Liver (tissue), 9 donors: ENCODE data around the gene THSD4. TPM values are rescaled to one million over a fixed set of nuclear protein-coding genes. Genes with fewer than 3 reads are reported as not detected.

Experiments
- DNase-seq: peaks from one replicate; pipeline ENCODE4 v3.0.0-alpha.2; 2017; ENCODE audit warnings: low spot score
- H3K27ac ChIP-seq, 2 donors: one replicate each; pipeline ENCODE4 v1.7.0; 2013; ENCODE audit warnings: inconsistent platforms in 2 of 2, low read length in 2 of 2, control low read depth in 1 of 2, low read depth in 1 of 2, mild to moderate bottlenecking in 1 of 2
- H3K27me3 ChIP-seq, 4 donors: one replicate each; pipeline versions ENCODE4 v1.6.1 to v1.7.0; 2013; ENCODE audit warnings: low read length in 3 of 4, inconsistent platforms in 1 of 4, mild to moderate bottlenecking in 1 of 4, moderate library complexity in 1 of 4; ENCODE audit not compliant: control insufficient read depth in 4 of 4, insufficient read depth in 4 of 4
- H3K36me3 ChIP-seq, 4 donors: one replicate each; pipeline versions ENCODE4 v1.6.1 to v1.7.0; 2013; ENCODE audit warnings: low read length in 3 of 4, mild to moderate bottlenecking in 3 of 4, low read depth in 1 of 4, moderate library complexity in 1 of 4; ENCODE audit not compliant: control insufficient read depth in 4 of 4, insufficient read depth in 3 of 4
- H3K4me1 ChIP-seq, 4 donors: one replicate each; pipeline versions ENCODE4 v1.6.1 to v1.7.0; 2013; ENCODE audit warnings: low read length in 3 of 4, mild to moderate bottlenecking in 3 of 4, moderate library complexity in 1 of 4; ENCODE audit not compliant: control insufficient read depth in 4 of 4, insufficient read depth in 4 of 4
- H3K4me3 ChIP-seq, 3 donors: one replicate each; pipeline versions ENCODE4 v1.6.1 to v1.7.0; 2013; ENCODE audit warnings: low read length in 3 of 3, control low read depth in 1 of 3, low read depth in 1 of 3, mild to moderate bottlenecking in 1 of 3
- H3K9ac ChIP-seq, 2 donors: one replicate each; pipeline ENCODE4 v1.7.0; 2013; ENCODE audit warnings: low read length in 2 of 2, mild to moderate bottlenecking in 2 of 2, moderate library complexity in 2 of 2, control low read depth in 1 of 2, low read depth in 1 of 2
- H3K9me3 ChIP-seq, 4 donors: one replicate each; pipeline versions ENCODE4 v1.6.1 to v1.7.0; 2013; ENCODE audit warnings: low read length in 3 of 4; ENCODE audit not compliant: control insufficient read depth in 4 of 4
- EGR1 ChIP-seq, 2 donors: IDR thresholded peaks; 2 replicates each; pipeline ENCODE4 v1.6.1; 2016 to 2018; ENCODE audit warnings: antibody characterized with exemption in 2 of 2, low read depth in 2 of 2
- FOXA1 ChIP-seq: IDR thresholded peaks from 2 replicates; pipeline ENCODE4 v1.6.1; 2016; ENCODE audit warnings: antibody characterized with exemption
- FOXA2 ChIP-seq: IDR thresholded peaks from 2 replicates; pipeline ENCODE4 v1.6.1; 2016; ENCODE audit warnings: antibody characterized with exemption
- GABPA ChIP-seq, 2 donors: IDR thresholded peaks in 1 of 2; conservative IDR thresholded peaks in 1 of 2; 2 replicates each; pipeline ENCODE4 v1.6.1; 2016; ENCODE audit warnings: antibody characterized with exemption in 2 of 2, mild to moderate bottlenecking in 1 of 2, moderate library complexity in 1 of 2
- HNF4A ChIP-seq, 2 donors: conservative IDR thresholded peaks; 2 replicates each; pipeline ENCODE4 v1.6.1; 2016; ENCODE audit warnings: antibody characterized with exemption in 2 of 2, mild to moderate bottlenecking in 2 of 2
- HNF4G ChIP-seq: IDR thresholded peaks from 2 replicates; pipeline ENCODE4 v1.6.1; 2016; ENCODE audit warnings: antibody characterized with exemption
- MAX ChIP-seq: IDR thresholded peaks from 2 replicates; pipeline ENCODE4 v1.6.1; 2016; ENCODE audit warnings: antibody characterized with exemption
- NR2F2 ChIP-seq: IDR thresholded peaks from 2 replicates; pipeline ENCODE4 v1.6.1; 2016; ENCODE audit warnings: antibody characterized with exemption
- REST ChIP-seq: IDR thresholded peaks from 2 replicates; pipeline ENCODE4 v1.6.1; 2016; ENCODE audit warnings: antibody characterized with exemption, mild to moderate bottlenecking
- RXRA ChIP-seq, 2 donors: IDR thresholded peaks; 2 replicates each; pipeline ENCODE4 v1.6.1; 2017 to 2018; ENCODE audit warnings: antibody characterized with exemption in 2 of 2, mild to moderate bottlenecking in 1 of 2
- TAF1 ChIP-seq: conservative IDR thresholded peaks from 2 replicates; pipeline ENCODE4 v1.6.1; 2016; ENCODE audit warnings: antibody characterized with exemption, mild to moderate bottlenecking
- ZBTB33 ChIP-seq: IDR thresholded peaks from 2 replicates; pipeline ENCODE4 v1.6.1; 2016; ENCODE audit warnings: antibody characterized with exemption
- WGBS: extraction: QIAGEN DNeasy Blood & Tissue Kit; methylation state at CpG from one replicate; pipeline ENCODE4 v1.1.7; 2013; 5-methylcytosine and 5-hydroxymethylcytosine counted together
- polyA plus RNA-seq, 2 donors: library from polyadenylated mRNA; stranded (reverse) in 1 of 2; unstranded in 1 of 2; fragments of 200-250 nt in 1 of 2; fragments of >200 nt in 1 of 2; fragmentation: Nextera tagmentation in 1 of 2; extraction: Ambion mirVana in 1 of 2; gene quantifications; one replicate each; pipeline versions ENCODE4 v1.2.1 to v1.2.3, GENCODE V29; 2013 to 2015
- total RNA-seq, 2 donors: library from RNA; depleted of rRNA; stranded (reverse); fragments of >200 nt; gene quantifications; one replicate each; pipeline ENCODE4 v1.2.3, GENCODE V29; 2014
- donor health status: healthy.
- donor health status: healthy.
- donor health status: healthy.
- donor health status: healthy.
- donor health status: healthy.

Gene THSD4
- total and polyA plus RNA-seq, 4 donors = 0.23 to 11.5 (median 1.9) TPM

GRCh38 chr15:71424765-71425164 lies 309.5 kb downstream of the THSD4 start:
- 78% methylated on average over 2 of the region's 2 CpGs for WGBS
- H3K27ac ChIP-seq = no peak overlapping the region

GRCh38 chr15:71425388-71425787 lies 310.1 kb downstream of the THSD4 start:
- H3K9me3 ChIP-seq = no peaks in the 10 kb centered on the region
- 96% methylated on average over 3 of the region's 3 CpGs for WGBS
- H3K4me3 ChIP-seq = no peak overlapping the region
- no peak for DNase-seq
- no peak overlapping the region for H3K27ac ChIP-seq
- no peaks in the 10 kb centered on the region for H3K27me3 ChIP-seq
- TF ChIP-seq HNF4A (conservative IDR thresholded peaks at IDR 0.05) (no peak), HNF4G (no peak), FOXA2 (no peak), MAX (no peak), ZBTB33 (no peak), NR2F2 (no peak), GABPA (IDR thresholded peaks at IDR 0.05 in 1 of 2, conservative IDR thresholded peaks at IDR 0.05 in 1 of 2) (no peak), EGR1 (IDR thresholded peaks at IDR 0.05; ENCODE audit: low read depth in 2 of 2) (no peak)
- H3K9ac ChIP-seq = no peak overlapping the region
- no peaks in the 10 kb centered on the region for H3K36me3 ChIP-seq
- peaks cover 0 to 10% (median 0%) of the 10 kb centered on the region in 4 donors for H3K4me1 ChIP-seq

More at GRCh38 chr15:71424765-71425164, 309.5 kb downstream of the THSD4 start:
- Histone ChIP-seq H3K9ac (no peak overlapping the region), H3K36me3 (no peaks in the 10 kb centered on the region), H3K9me3 (no peaks in the 10 kb centered on the region), H3K27me3 (no peaks in the 10 kb centered on the region), H3K4me3 (no peak overlapping the region), H3K4me1 (peaks cover 0 to 10% (median 0%) of the 10 kb centered on the region in 4 donors)
- TF ChIP-seq RXRA (IDR thresholded peaks at IDR 0.05) (no peak), TAF1 (no peak), FOXA1 (no peak), REST (no peak), EGR1 (IDR thresholded peaks at IDR 0.05; ENCODE audit: low read depth in 2 of 2) (no peak), FOXA2 (no peak), MAX (no peak), ZBTB33 (no peak)
- DNase-seq = no peak
